H1 (cell line): ENCODE results near the gene ABCA13. TPM values are rescaled to one million over a fixed set of nuclear protein-coding genes. Genes with fewer than 3 reads are reported as not detected.

Experiments used
- CTCF ChIA-PET: fragments of 300-600 bp; sonication (Branson Sonifier 250); formaldehyde crosslinking; loops from one replicate; lab custom pipeline; 2021; ENCODE audit not compliant: partially characterized antibody; lab: Charles Lee
- POLR2A ChIA-PET: fragments of 300-600 bp; sonication (Branson Sonifier 250); formaldehyde crosslinking; loops from one replicate; lab custom pipeline; 2021; ENCODE audit warnings: inconsistent platforms; ENCODE audit not compliant: partially characterized antibody; lab: Charles Lee
- DNase-seq, 2 experiments: peaks; one replicate each; pipeline versions ENCODE4 v3.0.0 to v3.0.0-alpha.2; 2010 to 2022; ENCODE audit warnings: low spot score in 2 of 2, low read depth in 1 of 2, mixed read lengths in 1 of 2
- FAIRE-seq: peaks from 2 replicates; lab custom pipeline; 2011; peaks lifted over from hg19 to GRCh38; lab: Jason Lieb, UNC
- H2AFZ ChIP-seq: 2 replicates; pipeline ENCODE4 v1.8.1; 2012; ENCODE audit warnings: low read length, inconsistent platforms
- H2AK5ac ChIP-seq: 2 replicates; pipeline ENCODE4 v1.6.1; 2013; ENCODE audit warnings: low read depth, low read length
- H2BK120ac ChIP-seq: replicated peaks from 2 replicates; pipeline ENCODE3; 2013; ENCODE audit warnings: low read depth, low read length, inconsistent platforms
- H2BK12ac ChIP-seq: 2 replicates; pipeline ENCODE4 v1.6.1; 2013; ENCODE audit warnings: low read depth, low read length
- H2BK15ac ChIP-seq: 2 replicates; pipeline ENCODE4 v1.6.1; 2013; ENCODE audit warnings: low read length
- H2BK20ac ChIP-seq: 2 replicates; pipeline ENCODE4 v1.6.1; 2013; ENCODE audit warnings: low read length
- H2BK5ac ChIP-seq: 2 replicates; pipeline ENCODE4 v1.6.1; 2013; ENCODE audit warnings: low read depth, low read length
- H3K14ac ChIP-seq: 2 replicates; pipeline ENCODE4 v1.6.1; 2013; ENCODE audit warnings: inconsistent platforms; ENCODE audit not compliant: insufficient read length
- H3K18ac ChIP-seq: 2 replicates; pipeline ENCODE4 v1.6.1; 2013; ENCODE audit warnings: low read length; ENCODE audit errors: extremely low read depth
- H3K23ac ChIP-seq: 2 replicates; pipeline ENCODE4 v1.6.1; 2013; ENCODE audit warnings: inconsistent platforms; ENCODE audit not compliant: insufficient read length
- H3K23me2 ChIP-seq: 2 replicates; pipeline ENCODE4 v1.6.1; 2013; ENCODE audit warnings: low read depth, low read length
- H3K27ac ChIP-seq: 2 replicates; pipeline ENCODE4 v1.6.1; 2011; ENCODE audit warnings: low read depth, low read length, inconsistent platforms
- H3K27me3 ChIP-seq, 4 experiments: replicated peaks in 1 of 4; 1 replicate in 1 of 4; 2 replicates in 3 of 4; pipeline versions ENCODE4 v1.6.1 to v1.8.1; 2011 to 2013; ENCODE audit warnings: low read length in 3 of 4, mild to moderate bottlenecking in 3 of 4, inconsistent platforms in 2 of 4, mixed read lengths in 2 of 4, moderate library complexity in 1 of 4; ENCODE audit not compliant: control insufficient read depth in 3 of 4, insufficient read depth in 3 of 4; ENCODE audit errors: extremely low read depth in 1 of 4
- H3K36me3 ChIP-seq, 4 experiments: 2 replicates each; pipeline versions ENCODE4 v1.6.1 to v1.8.1; 2011 to 2013; ENCODE audit warnings: mild to moderate bottlenecking in 4 of 4, low read length in 3 of 4, moderate library complexity in 2 of 4, control low read depth in 1 of 4, inconsistent platforms in 1 of 4; ENCODE audit not compliant: insufficient read depth in 4 of 4, control insufficient read depth in 2 of 4
- H3K4ac ChIP-seq: replicated peaks from 2 replicates; pipeline ENCODE3; 2013; ENCODE audit warnings: low read length, low read depth, mixed read lengths, inconsistent platforms; ENCODE audit not compliant: insufficient read length
- H3K4me1 ChIP-seq, 4 experiments: replicated peaks in 1 of 4; 1 replicate in 1 of 4; 2 replicates in 3 of 4; pipeline versions ENCODE4 v1.6.1 to v1.8.1; 2011 to 2013; ENCODE audit warnings: low read length in 3 of 4, inconsistent platforms in 2 of 4, mixed read lengths in 1 of 4; ENCODE audit not compliant: insufficient read depth in 4 of 4, control insufficient read depth in 3 of 4
- H3K4me2 ChIP-seq, 2 experiments: 2 replicates each; pipeline versions ENCODE4 v1.6.1 to v1.8.1; 2011 to 2013; ENCODE audit warnings: low read depth in 2 of 2, low read length in 2 of 2, control low read depth in 1 of 2, inconsistent platforms in 1 of 2, mild to moderate bottlenecking in 1 of 2; ENCODE audit not compliant: insufficient read depth in 1 of 2
- H3K4me3 ChIP-seq, 4 experiments: fragments of 200-600, 300-600 bp in 1 of 4; sonication (generic), shearing (Covaris generic), sonication (Bioruptor Twin) in 1 of 4; 2 replicates each; pipeline versions ENCODE4 v1.5.1 to v1.8.1; 2011 to 2016; ENCODE audit warnings: low read length in 4 of 4, low read depth in 3 of 4, control low read depth in 2 of 4, inconsistent platforms in 2 of 4, mild to moderate bottlenecking in 2 of 4, mixed read lengths in 1 of 4, moderate library complexity in 1 of 4; ENCODE audit not compliant: insufficient read depth in 2 of 4; ENCODE audit errors: extremely low read depth in 1 of 4
- H3K56ac ChIP-seq: replicated peaks from 2 replicates; pipeline ENCODE3; 2013; ENCODE audit warnings: low read depth, mild to moderate bottlenecking, mixed read lengths, low read length, inconsistent platforms; ENCODE audit not compliant: insufficient read length
- H3K79me1 ChIP-seq: 2 replicates; pipeline ENCODE4 v1.6.1; 2013; ENCODE audit warnings: low read depth, low read length, control low read depth
- H3K79me2 ChIP-seq, 2 experiments: 2 replicates each; pipeline versions ENCODE4 v1.6.1 to v1.8.1; 2012 to 2013; ENCODE audit warnings: low read length in 2 of 2, mild to moderate bottlenecking in 2 of 2, inconsistent platforms in 1 of 2; ENCODE audit not compliant: insufficient read depth in 2 of 2, control insufficient read depth in 1 of 2
- H3K9ac ChIP-seq, 4 experiments: replicated peaks in 1 of 4; 1 replicate in 1 of 4; 2 replicates in 3 of 4; pipeline versions ENCODE4 v1.6.1 to v1.8.1; 2011 to 2013; ENCODE audit warnings: low read depth in 3 of 4, low read length in 3 of 4, control low read depth in 2 of 4, mild to moderate bottlenecking in 2 of 4, moderate library complexity in 2 of 4, inconsistent platforms in 1 of 4; ENCODE audit errors: extremely low read depth in 1 of 4
- H3K9me3 ChIP-seq, 2 experiments: 2 replicates each; pipeline versions ENCODE4 v1.6.1 to v1.8.1; 2012 to 2013; ENCODE audit warnings: mild to moderate bottlenecking in 2 of 2, moderate library complexity in 2 of 2, control low read depth in 1 of 2, inconsistent platforms in 1 of 2, low read depth in 1 of 2, low read length in 1 of 2, mixed read lengths in 1 of 2; ENCODE audit not compliant: insufficient read depth in 2 of 2
- H4K20me1 ChIP-seq, 2 experiments: replicated peaks in 1 of 2; 2 replicates each; pipeline versions ENCODE3 to v1.8.1; 2011 to 2013; ENCODE audit warnings: inconsistent platforms in 2 of 2, low read length in 2 of 2, mild to moderate bottlenecking in 1 of 2; ENCODE audit not compliant: insufficient read depth in 2 of 2, control insufficient read depth in 1 of 2
- H4K5ac ChIP-seq: 2 replicates; pipeline ENCODE4 v1.6.1; 2013; ENCODE audit warnings: low read length, low read depth, mixed read lengths, inconsistent platforms; ENCODE audit not compliant: insufficient read length
- H4K8ac ChIP-seq: 2 replicates; pipeline ENCODE4 v1.8.0; 2013; ENCODE audit warnings: mild to moderate bottlenecking, moderate library complexity, low read length, inconsistent platforms; ENCODE audit not compliant: insufficient read depth; ENCODE audit errors: extremely low read depth
- H4K91ac ChIP-seq: replicated peaks from 2 replicates; pipeline ENCODE3; 2013; ENCODE audit warnings: low read length, mixed read lengths, inconsistent platforms; ENCODE audit not compliant: insufficient read length
- BACH1 ChIP-seq: IDR thresholded peaks from 2 replicates; pipeline ENCODE4 v1.6.1; 2012; ENCODE audit warnings: low read length, improper control_type of control experiment
- CBX5 ChIP-seq: fragments of 300-800, 300-1000 bp; sonication (generic); IDR thresholded peaks from 2 replicates; pipeline ENCODE4 v1.7.1; 2016; ENCODE audit warnings: antibody characterized with exemption, low read length, low read depth
- CREB1 ChIP-seq: IDR thresholded peaks from 2 replicates; pipeline ENCODE4 v1.6.1; 2012; ENCODE audit warnings: inconsistent platforms
- GTF2F1 ChIP-seq: IDR thresholded peaks from 2 replicates; pipeline ENCODE4 v1.6.1; 2012; ENCODE audit warnings: low read depth, low read length, improper control_type of control experiment, borderline replicate concordance
- JUN ChIP-seq: IDR thresholded peaks from 2 replicates; pipeline ENCODE4 v1.6.1; 2011; ENCODE audit warnings: low read depth, mild to moderate bottlenecking, improper control_type of control experiment, low read length
- JUND ChIP-seq: IDR thresholded peaks from 2 replicates; pipeline ENCODE4 v1.6.1; 2011; ENCODE audit warnings: mild to moderate bottlenecking, improper control_type of control experiment, low read length
- MAFK ChIP-seq: IDR thresholded peaks from 2 replicates; pipeline ENCODE4 v1.6.1; 2012; ENCODE audit warnings: low read depth, mild to moderate bottlenecking, improper control_type of control experiment, low read length
- NRF1 ChIP-seq: IDR thresholded peaks from 2 replicates; pipeline ENCODE4 v1.6.1; 2011; ENCODE audit warnings: mild to moderate bottlenecking, low read depth, low read length, improper control_type of control experiment
- POLR2A ChIP-seq, 2 experiments: IDR thresholded peaks; 1 replicate in 1 of 2; 2 replicates in 1 of 2; pipeline ENCODE4 v1.6.1; 2011; ENCODE audit warnings: low read depth in 2 of 2, low read length in 2 of 2, mild to moderate bottlenecking in 2 of 2; ENCODE audit errors: control extremely low read depth in 1 of 2
- POU5F1 ChIP-seq: IDR thresholded peaks from 2 replicates; pipeline ENCODE4 v1.6.1; 2011; ENCODE audit warnings: low read depth, mild to moderate bottlenecking, low read length, moderate library complexity
- RFX5 ChIP-seq: IDR thresholded peaks from 2 replicates; pipeline ENCODE4 v1.6.1; 2011; ENCODE audit warnings: low read depth, low read length, improper control_type of control experiment, borderline replicate concordance
- SIX5 ChIP-seq: IDR thresholded peaks from 2 replicates; pipeline ENCODE4 v1.6.1; 2011; ENCODE audit warnings: mild to moderate bottlenecking, low read depth, low read length
- SRF ChIP-seq: IDR thresholded peaks from 2 replicates; pipeline ENCODE4 v1.6.1; 2011; ENCODE audit warnings: mild to moderate bottlenecking, low read depth, low read length, moderate library complexity
- WGBS, 2 experiments: shearing (Covaris generic) in 1 of 2; methylation state at CpG; one replicate each; pipeline versions ENCODE4 v1.1.6 to v1.1.7; 2013 to 2015; ENCODE audit warnings: low lambda C conversion rate in 2 of 2, mixed read lengths in 2 of 2, inconsistent platforms in 1 of 2, low coverage in 1 of 2, missing lambda C conversion rate in 1 of 2; ENCODE audit not compliant: insufficient replicate concordance in 2 of 2, insufficient coverage in 1 of 2, insufficient read length in 1 of 2; ENCODE audit errors: extremely low coverage in 1 of 2, missing lambda C conversion rate in 1 of 2; 5-methylcytosine and 5-hydroxymethylcytosine counted together
- polyA plus RNA-seq, 7 experiments: library from polyadenylated mRNA; depleted of rRNA in 3 of 7; stranded (reverse) in 5 of 7; unstranded in 2 of 7; fragments of >200 nt in 5 of 7; fragments of 200-250 nt in 2 of 7; gene quantifications; 1 replicate in 5 of 7; 2 replicates in 1 of 7; 4 replicates in 1 of 7; pipeline versions ENCODE4 v1.2.1 to v1.2.3, GENCODE V29; 2011 to 2013; ENCODE audit warnings: missing spikeins in 2 of 7, mixed read lengths in 2 of 7
- total RNA-seq: library from RNA; stranded (reverse); fragmentation: NEBNext Ultra II Directional; extraction: Animal tissue kit (Norgen Biotek cat#: 25700); gene quantifications from 2 replicates; pipeline ENCODE4 v1.2.1, GENCODE V29; 2021

The ABCA13 gene
- total and polyA plus RNA-seq, 2 of the 8 experiments (the other 6 are each of a cell fraction or from before 2014, with no cell fraction given): 0.07 to 0.09 TPM

- no peak for DNase-seq
- H4K8ac ChIP-seq: no peak overlapping the region
- H3K56ac ChIP-seq: no peak overlapping the region
- H2BK12ac ChIP-seq: no peak overlapping the region
- H3K23me2 ChIP-seq: no peaks in the 10 kb centered on the region
- 0 out of 2 replicates have a peak overlapping the region, but pooled peaks have one; percentile 36 for H2AFZ ChIP-seq
- H3K27ac ChIP-seq: no peak overlapping the region
- no peak overlapping the region for H3K4me3 ChIP-seq
- 83% methylated on average over 3 of the region's 3 CpGs; no CpG with 5 or more reads in 1 of the 2 experiments for WGBS, 2 experiments
- no peak for FAIRE-seq
- no peak overlapping the region for H2BK20ac ChIP-seq
- H2BK5ac ChIP-seq: no peak overlapping the region
- no peaks in the 10 kb centered on the region for H3K79me1 ChIP-seq
- H3K79me2 ChIP-seq: no peaks in the 10 kb centered on the region
- 0 out of 7 replicates have a peak, but pooled peaks cover 0 to 2% (median 0%) of the 10 kb centered on the region in 4 experiments for H3K4me1 ChIP-seq
- no peak overlapping the region for H4K5ac ChIP-seq
- H3K36me3 ChIP-seq: no peaks in the 10 kb centered on the region
- no peak overlapping the region for H2AK5ac ChIP-seq
- no peak overlapping the region for H3K23ac ChIP-seq
- ChIA-PET CTCF (interaction anchor here (0.6 to 1.1 kb wide), 4 partner anchors 26 to 1362 kb away, joined by 3 read pairs; no protein-coding TSS in a partner anchor), POLR2A (no interaction called here)
- no peak overlapping the region for H3K4ac ChIP-seq
- H3K14ac ChIP-seq: no peak overlapping the region
- no peak overlapping the region for H3K9ac ChIP-seq
- H3K4me2 ChIP-seq: no peak overlapping the region
- no peaks in the 10 kb centered on the region for H3K27me3 ChIP-seq
- no peak overlapping the region for H4K91ac ChIP-seq
- H2BK15ac ChIP-seq: no peak overlapping the region
- H4K20me1 ChIP-seq: no peaks in the 10 kb centered on the region
- H3K9me3 ChIP-seq: no peaks in the 10 kb centered on the region
- no peak overlapping the region for H3K18ac ChIP-seq
- H2BK120ac ChIP-seq: no peak overlapping the region
- no peak for TF ChIP-seq SIX5
- TF ChIP-seq BACH1: no peak
- TF ChIP-seq POLR2A (IDR thresholded peaks at IDR 0.05; ENCODE audit: control extremely low read depth in 1 of 2, low read depth in 2 of 2, low read length in 2 of 2): no peak
- no peak for TF ChIP-seq GTF2F1
- TF ChIP-seq RFX5: no peak
- no peak for TF ChIP-seq NRF1
- TF ChIP-seq CBX5: no peak
- TF ChIP-seq POU5F1: no peak
- TF ChIP-seq CREB1: no peak
- no peak for TF ChIP-seq SRF
- TF ChIP-seq MAFK: no peak
- TF ChIP-seq JUN: no peak
- no peak for TF ChIP-seq JUND
These were observed 256.9 kb downstream of the ABCA13 start for GRCh38 chr7:48428091-48428684.
